Activated T-helper 2 cell treated with anti-CD3 and anti-CD28 coated beads, Interferon-gamma antibody, Interleukin-2, Interleukin-4, amounts not matched to agents 10 μg/mL and 5 μg/mL and 100 μg/mL, durations not matched to agents 14 hours and 24 hours and 36 hours (primary cell): Measurements from ENCODE around the gene EXOC6B. TPM values are rescaled to one million over a fixed set of nuclear protein-coding genes. Genes with fewer than 3 reads are reported as not detected.

Experiments used
- DNase-seq: peaks from one replicate; pipeline ENCODE4 v3.0.0; 2021; ENCODE audit warnings: low spot score
- H3K27ac Mint-ChIP-seq: one replicate; pipeline ENCODE4 v1.8.0; 2021; ENCODE audit warnings: mixed read lengths
- H3K27me3 Mint-ChIP-seq: one replicate; pipeline ENCODE4 v1.8.0; 2021; ENCODE audit warnings: low read depth, mixed read lengths
- H3K36me3 Mint-ChIP-seq: one replicate; pipeline ENCODE4 v1.8.0; 2021; ENCODE audit warnings: low read depth, mixed read lengths
- H3K4me1 Mint-ChIP-seq: one replicate; pipeline ENCODE4 v1.8.0; 2021; ENCODE audit warnings: low read depth, mixed read lengths
- H3K4me3 Mint-ChIP-seq: one replicate; pipeline ENCODE4 v1.8.0; 2021; ENCODE audit warnings: low read depth, mild to moderate bottlenecking, moderate library complexity, mixed read lengths
- H3K9me3 Mint-ChIP-seq: one replicate; pipeline ENCODE4 v1.8.0; 2021; ENCODE audit warnings: mixed read lengths
- intact Hi-C: fragments of 100-400 bp; cut with micrococcal nuclease; formaldehyde crosslinking; loops from one replicate; pipeline ENCODE4 v1.15.1; 2023
- total RNA-seq: library from RNA; stranded (reverse); gene quantifications from 2 replicates; pipeline ENCODE4 v1.2.3, GENCODE V29; 2022

EXOC6B gene
- total RNA-seq, 1 donor from 2014 or later: 9.4 TPM

DNA sequence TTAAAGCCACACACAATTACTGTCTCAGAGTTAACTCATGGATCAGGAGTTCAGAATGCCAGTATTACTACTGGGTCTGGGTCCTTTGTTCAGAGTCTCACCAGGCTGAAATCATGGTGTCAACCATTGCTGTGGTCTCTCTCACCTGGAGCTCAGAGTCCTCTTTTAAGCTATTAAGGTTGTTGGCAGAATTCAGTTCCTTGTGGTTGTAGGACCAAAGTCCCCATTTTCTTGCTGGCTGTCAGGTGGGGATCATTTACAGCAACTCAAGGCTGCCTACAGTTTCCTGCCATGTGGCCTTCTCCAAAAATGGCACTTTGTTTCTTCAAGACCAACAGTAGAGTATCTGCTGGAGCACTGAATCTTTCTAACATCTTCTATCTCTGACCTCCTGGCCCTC, 113.5 kb downstream of the EXOC6B start:
- Mint-ChIP-seq H3K27me3 (no peaks in the 10 kb centered on the region), H3K27ac (no peak overlapping the region), H3K9me3 (no peaks in the 10 kb centered on the region), H3K4me3 (no peak overlapping the region), H3K4me1 (no peaks in the 10 kb centered on the region), H3K36me3 (no peaks in the 10 kb centered on the region)
- no peak for DNase-seq
- intact Hi-C loops: no loop called here

DNA sequence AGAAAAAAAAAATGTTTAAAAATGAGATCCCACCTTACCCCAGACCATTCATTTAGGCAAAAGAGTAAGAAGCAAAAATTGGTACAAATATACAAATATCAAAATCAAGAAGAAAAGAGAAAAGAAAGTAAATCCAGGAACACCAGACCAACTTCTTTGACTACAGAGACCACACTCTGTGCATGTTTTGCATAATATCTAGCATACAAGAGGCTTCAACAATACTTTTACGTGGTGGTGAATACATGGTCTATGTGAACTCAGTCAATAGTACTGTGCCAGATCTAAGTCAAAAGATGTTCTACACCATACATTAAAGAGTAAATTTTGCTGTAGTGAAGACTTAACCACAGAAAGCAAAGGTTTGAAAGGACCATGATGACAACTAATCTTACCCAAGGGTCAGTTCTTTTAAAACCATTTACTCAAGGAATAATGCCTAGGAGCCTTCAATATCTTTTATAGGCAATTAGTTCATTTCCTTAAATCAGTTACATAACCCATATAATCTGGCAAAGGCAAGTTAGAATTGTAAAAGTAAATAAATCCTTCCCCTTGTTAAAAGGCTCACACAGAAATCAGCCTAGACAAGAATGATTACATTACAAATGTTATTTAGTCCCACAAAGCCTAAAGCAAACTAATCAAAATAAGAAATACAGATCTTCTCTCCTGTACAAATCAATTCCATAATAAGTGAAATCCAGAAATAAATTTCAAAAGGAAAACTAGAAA, 115.2 kb downstream of the EXOC6B start:
- Mint-ChIP-seq H3K9me3 (peaks cover 1% of the 10 kb centered on the region), H3K4me1 (no peaks in the 10 kb centered on the region), H3K36me3 (no peaks in the 10 kb centered on the region)

DNA sequence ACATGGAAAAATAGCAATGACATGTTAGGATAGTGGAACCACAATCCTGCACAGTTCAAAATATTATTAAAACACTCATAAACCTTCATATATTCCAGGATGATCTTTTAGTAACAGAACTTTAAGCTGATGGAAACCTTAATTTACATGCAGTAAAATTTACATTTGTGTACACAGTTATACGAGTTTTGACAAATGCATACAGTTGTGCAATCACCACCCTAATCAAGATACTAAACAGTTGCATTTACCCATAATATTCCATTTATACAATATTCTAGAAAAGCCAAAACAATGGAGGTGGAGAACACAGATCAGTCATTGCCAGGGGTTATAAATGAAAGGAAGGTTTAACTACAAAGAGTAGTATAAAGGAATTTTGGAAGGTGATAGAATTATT, 117.6 kb downstream of the EXOC6B start:
- Mint-ChIP-seq H3K27ac (no peak overlapping the region), H3K4me3 (no peak overlapping the region), H3K9me3 (peaks cover 4% of the 10 kb centered on the region), H3K4me1 (no peaks in the 10 kb centered on the region), H3K36me3 (no peaks in the 10 kb centered on the region), H3K27me3 (no peaks in the 10 kb centered on the region)
- intact Hi-C loops: no loop called here
- no peak for DNase-seq

More for the DNA sequence above, 115.2 kb downstream of the EXOC6B start:
- no peak overlapping the region for H3K4me3 Mint-ChIP-seq
- intact Hi-C loops: no loop called here
- H3K27me3 Mint-ChIP-seq: no peaks in the 10 kb centered on the region
- H3K27ac Mint-ChIP-seq: no peak overlapping the region
- no peak for DNase-seq

DNA sequence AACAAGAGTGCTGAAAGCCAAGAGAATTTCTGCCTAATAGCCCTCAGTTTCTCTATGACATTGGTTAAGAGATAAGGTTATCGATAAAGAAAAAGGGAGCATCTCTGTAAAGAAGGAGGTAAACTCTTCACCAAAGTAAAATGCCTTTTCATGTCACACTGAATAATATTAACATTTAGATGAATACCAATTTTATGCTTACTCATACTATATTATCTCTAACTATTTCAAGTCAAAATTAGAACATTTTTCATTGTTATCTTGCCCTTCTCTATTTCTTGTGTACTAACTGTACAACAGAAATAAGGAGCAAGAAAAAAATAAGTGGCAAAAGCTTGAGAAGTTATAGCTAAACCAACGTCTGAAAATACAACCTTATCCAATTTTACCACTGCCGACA, 127.5 kb downstream of the EXOC6B start:
- Mint-ChIP-seq H3K27me3 (no peaks in the 10 kb centered on the region), H3K9me3 (no peaks in the 10 kb centered on the region), H3K4me1 (peaks cover 2% of the 10 kb centered on the region), H3K27ac (no peak overlapping the region), H3K4me3 (no peak overlapping the region), H3K36me3 (no peaks in the 10 kb centered on the region)
- intact Hi-C loops: no loop called here
- DNase-seq: no peak

DNA sequence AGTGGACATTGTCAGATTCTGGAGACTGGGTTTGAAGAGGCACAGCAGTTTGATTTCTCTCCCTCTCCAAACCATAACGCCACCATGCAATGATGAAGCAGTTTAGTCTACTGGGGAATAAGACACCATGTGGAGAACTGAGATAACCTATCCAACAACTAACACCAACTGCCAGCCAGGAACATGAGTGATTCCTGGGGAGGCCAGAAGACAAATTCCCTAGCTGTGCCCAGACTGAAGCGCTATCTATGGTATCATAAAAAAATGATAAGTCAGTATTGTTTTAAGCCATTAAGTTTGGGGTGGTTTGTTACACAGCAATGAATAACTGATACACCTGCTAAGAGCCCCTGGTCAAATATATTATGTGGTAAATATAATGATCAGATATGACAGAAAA, 129.3 kb downstream of the EXOC6B start:
- peaks cover 2% of the 10 kb centered on the region for H3K4me1 Mint-ChIP-seq
- intact Hi-C loops: no loop called here
- no peak overlapping the region for H3K27ac Mint-ChIP-seq
- H3K4me3 Mint-ChIP-seq: no peak overlapping the region
- H3K9me3 Mint-ChIP-seq: no peaks in the 10 kb centered on the region
- DNase-seq: no peak
- H3K36me3 Mint-ChIP-seq: no peaks in the 10 kb centered on the region
- H3K27me3 Mint-ChIP-seq: no peaks in the 10 kb centered on the region

DNA sequence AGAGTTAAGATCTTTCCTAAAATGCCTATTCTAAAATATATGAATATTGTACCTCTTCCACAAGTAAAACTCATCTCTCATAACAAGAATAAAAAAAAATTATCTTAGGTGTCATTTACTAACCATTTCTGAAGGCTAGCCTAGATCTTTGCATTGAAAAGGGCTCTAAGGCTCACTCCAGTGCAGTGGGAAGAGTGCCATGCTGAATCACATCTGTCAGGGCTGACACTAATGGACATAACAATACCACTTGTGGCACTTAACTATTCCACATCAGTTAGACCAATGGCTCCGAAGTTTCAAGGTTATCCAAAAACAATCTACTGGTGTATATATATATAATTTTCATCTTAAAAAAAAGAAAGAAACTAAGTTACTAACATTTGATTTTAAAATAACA, 130.2 kb downstream of the EXOC6B start:
- H3K27me3 Mint-ChIP-seq: no peaks in the 10 kb centered on the region
- no peak overlapping the region for H3K27ac Mint-ChIP-seq
- peaks cover 2% of the 10 kb centered on the region for H3K4me1 Mint-ChIP-seq
- no peak overlapping the region for H3K4me3 Mint-ChIP-seq
- no peak for DNase-seq
- intact Hi-C loops: no loop called here
- H3K36me3 Mint-ChIP-seq: no peaks in the 10 kb centered on the region
- H3K9me3 Mint-ChIP-seq: no peaks in the 10 kb centered on the region

DNA sequence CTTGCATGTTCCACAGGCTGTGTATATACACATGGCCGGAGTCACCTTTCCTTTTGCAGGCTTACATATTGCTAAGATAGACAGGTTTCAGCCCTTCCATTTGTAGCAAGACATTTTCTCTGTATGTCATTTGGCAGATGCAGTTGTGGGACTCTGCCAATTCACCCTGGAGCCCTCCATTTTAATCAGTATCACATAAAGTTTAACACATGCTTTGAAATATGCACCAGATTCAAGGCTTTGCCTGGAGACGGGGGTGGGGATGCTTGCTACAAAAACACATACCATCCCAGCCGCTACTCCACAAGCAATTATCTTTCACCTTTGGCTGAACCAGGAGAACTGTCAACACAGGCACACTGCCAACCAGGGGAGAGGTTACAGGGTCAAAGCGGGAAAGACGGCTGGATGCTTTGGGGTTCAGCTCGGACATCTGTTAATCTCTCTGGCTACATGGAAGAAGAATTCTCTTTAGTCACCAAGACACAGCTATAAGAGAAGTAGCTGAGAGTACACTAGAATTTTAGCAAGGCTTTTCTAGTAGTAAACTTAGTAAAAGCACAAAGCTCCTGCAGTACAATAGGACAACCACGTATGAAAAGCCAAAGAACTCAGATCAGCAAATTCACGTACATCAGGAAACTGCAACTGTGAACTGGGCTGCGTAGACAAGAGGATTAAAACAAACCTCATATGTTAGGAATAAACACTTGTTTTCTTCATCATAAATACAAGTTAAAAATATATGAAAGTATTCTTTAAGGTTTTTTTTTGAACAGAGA, 130.9 kb downstream of the EXOC6B start:
- Mint-ChIP-seq H3K27ac (no peak overlapping the region), H3K36me3 (no peaks in the 10 kb centered on the region), H3K9me3 (no peaks in the 10 kb centered on the region), H3K4me1 (peaks cover 2% of the 10 kb centered on the region), H3K4me3 (no peak overlapping the region), H3K27me3 (no peaks in the 10 kb centered on the region)
- DNase-seq: no peak
- intact Hi-C loops: no loop called here

DNA sequence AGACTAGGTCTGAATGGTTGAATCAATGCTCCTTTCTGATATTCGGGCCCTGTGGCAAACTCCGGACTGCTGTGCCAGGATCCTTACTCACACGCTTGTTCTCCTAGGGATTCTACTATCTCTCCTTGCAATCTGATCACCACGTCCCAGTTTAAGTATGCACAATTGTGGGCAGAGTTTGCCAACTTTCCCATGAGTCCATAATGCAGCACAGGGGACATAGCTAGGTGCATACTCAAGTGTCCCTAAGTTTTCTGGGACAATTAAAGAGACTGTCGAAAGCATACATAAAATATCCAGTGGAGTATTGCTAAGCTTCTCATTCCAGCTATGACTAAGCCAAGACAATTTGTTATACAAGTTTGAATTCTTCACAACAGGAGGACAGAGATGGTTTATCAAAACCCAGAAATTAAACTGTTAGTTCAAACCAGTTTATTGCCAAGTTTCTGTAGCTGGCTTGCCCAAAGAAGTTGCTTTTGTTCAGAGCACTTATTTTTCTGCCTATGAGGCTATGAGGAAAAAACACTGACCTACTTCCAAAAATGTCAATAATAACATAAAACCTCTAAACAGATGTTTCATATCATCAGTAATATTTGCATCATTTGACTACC, 136.1 kb downstream of the EXOC6B start:
- H3K4me1 Mint-ChIP-seq: peaks cover 2% of the 10 kb centered on the region
- H3K4me3 Mint-ChIP-seq: no peak overlapping the region
- no peaks in the 10 kb centered on the region for H3K9me3 Mint-ChIP-seq
- H3K27me3 Mint-ChIP-seq: no peaks in the 10 kb centered on the region
- H3K36me3 Mint-ChIP-seq: no peaks in the 10 kb centered on the region
- intact Hi-C loops: no loop called here
- H3K27ac Mint-ChIP-seq: no peak overlapping the region
- no peak for DNase-seq

DNA sequence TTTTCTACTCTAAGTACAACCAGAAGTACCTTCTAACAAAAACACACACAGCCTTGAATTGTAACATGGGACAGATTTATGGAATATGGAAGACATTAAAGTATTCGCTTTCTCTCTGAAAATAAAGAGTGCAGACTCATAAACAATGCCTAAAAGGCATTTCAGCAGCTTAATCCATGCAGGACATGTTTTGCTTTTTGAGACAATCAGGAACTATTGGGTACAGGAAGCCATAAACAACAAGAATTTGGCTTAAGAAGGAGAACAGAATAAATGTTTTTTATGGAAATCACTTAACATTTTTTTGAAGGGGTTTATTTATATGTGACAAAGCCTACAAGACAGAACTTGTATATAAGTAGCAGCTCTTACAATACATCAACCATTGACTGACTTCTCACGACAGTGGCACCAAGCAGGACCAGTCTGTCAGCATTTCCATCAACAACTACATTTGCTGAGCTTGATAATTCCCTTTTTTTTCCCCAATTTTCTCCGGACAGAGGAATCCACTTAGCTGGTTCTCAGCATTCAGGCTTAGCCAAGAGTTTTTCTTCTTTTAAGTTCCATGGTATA, 140.1 kb downstream of the EXOC6B start:
- H3K4me3 Mint-ChIP-seq: no peak overlapping the region
- intact Hi-C loops: no loop called here
- H3K9me3 Mint-ChIP-seq: no peaks in the 10 kb centered on the region
- no peaks in the 10 kb centered on the region for H3K27me3 Mint-ChIP-seq
- no peak for DNase-seq
- H3K4me1 Mint-ChIP-seq: no peaks in the 10 kb centered on the region
- H3K36me3 Mint-ChIP-seq: no peaks in the 10 kb centered on the region
- H3K27ac Mint-ChIP-seq: no peak overlapping the region

DNA sequence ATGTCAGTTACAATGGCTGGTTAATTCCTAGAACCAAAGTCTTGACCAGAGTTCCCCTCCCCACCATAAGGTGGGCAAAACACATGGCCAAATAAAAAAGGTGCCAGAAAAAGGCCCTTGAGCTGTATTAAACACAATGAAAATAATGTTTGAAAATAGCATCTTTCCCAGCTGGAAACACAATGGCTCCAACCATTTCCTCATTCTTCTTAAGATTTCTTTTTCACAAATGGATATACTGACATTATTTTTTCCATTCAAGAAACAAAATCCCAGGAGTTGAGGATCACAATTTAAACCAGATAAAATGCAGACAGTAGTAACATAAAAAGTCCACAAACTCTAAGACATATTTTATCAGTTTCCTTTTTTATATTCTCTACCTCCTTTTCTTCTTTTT, 143.8 kb downstream of the EXOC6B start:
- intact Hi-C loops: no loop called here
- no peak overlapping the region for H3K4me3 Mint-ChIP-seq
- no peaks in the 10 kb centered on the region for H3K36me3 Mint-ChIP-seq
- no peak for DNase-seq
- no peaks in the 10 kb centered on the region for H3K27me3 Mint-ChIP-seq
- no peak overlapping the region for H3K27ac Mint-ChIP-seq
- no peaks in the 10 kb centered on the region for H3K9me3 Mint-ChIP-seq
- H3K4me1 Mint-ChIP-seq: no peaks in the 10 kb centered on the region

DNA sequence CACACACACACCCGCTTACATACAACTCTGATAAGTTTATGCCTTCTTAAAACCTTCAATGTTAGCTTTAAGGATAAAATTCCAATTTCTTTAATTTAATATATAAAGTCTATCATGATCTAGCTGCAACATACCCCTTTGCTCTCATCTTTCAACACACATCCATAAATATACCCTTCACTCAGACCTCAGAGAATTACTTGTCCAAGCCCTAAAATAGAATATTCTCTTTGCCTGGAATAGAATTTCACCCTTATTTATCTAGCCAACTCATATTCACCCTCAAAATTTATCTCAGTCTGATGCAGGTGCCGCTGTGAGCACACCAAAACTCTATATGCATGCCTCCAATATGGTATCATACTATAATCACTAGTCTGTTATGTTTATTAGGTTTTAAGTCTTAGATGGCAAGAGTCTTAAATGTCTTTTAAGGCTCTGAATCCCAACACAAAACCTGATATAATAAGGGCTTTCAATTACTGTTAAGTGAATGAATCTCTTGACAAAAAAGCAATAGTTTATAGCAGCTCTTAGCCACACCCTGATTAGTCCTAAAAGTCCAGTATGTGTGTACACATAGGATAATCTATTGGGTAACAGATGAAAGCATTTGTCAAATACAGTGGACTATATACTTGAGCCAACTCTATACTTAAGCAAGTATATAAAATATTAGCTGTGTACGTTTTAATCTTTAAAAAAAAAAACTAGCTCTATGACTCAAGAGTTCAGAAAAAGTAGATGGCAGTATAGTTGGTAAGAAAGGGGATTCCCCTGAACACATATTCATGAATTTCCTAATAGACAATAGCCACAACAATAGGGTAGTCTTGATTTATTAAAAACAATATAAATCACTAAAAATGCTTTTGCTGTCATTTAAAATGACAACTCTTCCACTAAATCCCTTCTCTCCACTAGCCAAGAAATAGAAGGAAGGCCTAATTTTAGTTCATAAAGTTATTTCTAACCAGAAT, 144.5 kb downstream of the EXOC6B start:
- Mint-ChIP-seq H3K27ac (no peak overlapping the region), H3K4me1 (no peaks in the 10 kb centered on the region), H3K36me3 (no peaks in the 10 kb centered on the region), H3K4me3 (no peak overlapping the region), H3K27me3 (no peaks in the 10 kb centered on the region), H3K9me3 (no peaks in the 10 kb centered on the region)
- DNase-seq: no peak
- intact Hi-C loops: no loop called here

DNA sequence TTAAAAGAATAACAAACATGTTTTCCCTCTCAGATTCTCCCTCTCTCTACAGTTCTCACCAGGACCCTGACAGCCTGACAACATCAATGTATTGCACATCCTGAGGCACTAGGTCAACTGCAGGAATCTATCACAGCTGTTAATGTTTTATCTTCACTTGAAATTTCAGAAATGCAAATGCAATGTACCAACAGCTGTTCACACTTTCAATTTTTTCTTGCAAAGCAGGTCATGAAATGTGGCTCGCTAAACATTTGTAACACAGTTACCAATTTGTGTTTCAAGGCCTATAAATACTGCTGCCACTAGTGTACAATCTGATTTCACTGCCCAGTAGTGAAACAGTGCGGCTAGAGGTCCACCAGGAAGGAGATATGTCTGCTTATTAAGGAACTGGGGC, 147.8 kb downstream of the EXOC6B start:
- intact Hi-C loops: no loop called here

More for the DNA sequence above, 147.8 kb downstream of the EXOC6B start:
- H3K36me3 Mint-ChIP-seq: no peaks in the 10 kb centered on the region
- H3K27me3 Mint-ChIP-seq: no peaks in the 10 kb centered on the region
- no peaks in the 10 kb centered on the region for H3K9me3 Mint-ChIP-seq
- H3K27ac Mint-ChIP-seq: no peak overlapping the region
- no peak overlapping the region for H3K4me3 Mint-ChIP-seq
- DNase-seq: no peak
- H3K4me1 Mint-ChIP-seq: no peaks in the 10 kb centered on the region
